MM.1S (cell line): Measurements from ENCODE around the gene SETD2.

Experiments
- DNase-seq: peaks from one replicate; pipeline ENCODE4 v3.0.0-alpha.2; 2015
- H2AFZ ChIP-seq: fragments of 300-600 bp; sonication (generic); 2 replicates; pipeline ENCODE4 v1.6.0; 2016; ENCODE audit warnings: antibody characterized with exemption, low read length
- H3F3A ChIP-seq: fragments of 300-600 bp; sonication (generic); 2 replicates; pipeline ENCODE4 v1.6.1; 2016; ENCODE audit warnings: mild to moderate bottlenecking, antibody characterized with exemption, low read length, moderate library complexity, mixed read lengths; ENCODE audit not compliant: insufficient read depth
- H3K27ac ChIP-seq: fragments of 300-600 bp; sonication (generic); 2 replicates; pipeline ENCODE4 v1.5.1; 2016; ENCODE audit warnings: mild to moderate bottlenecking, low read length
- H3K27me3 ChIP-seq: fragments of 300-600 bp; sonication (generic); replicated peaks from 2 replicates; pipeline ENCODE4 v1.6.0; 2016; ENCODE audit warnings: low read length; ENCODE audit not compliant: insufficient read depth
- H3K36me3 ChIP-seq: fragments of 300-600 bp; sonication (generic); replicated peaks from 2 replicates; pipeline ENCODE4 v1.6.1; 2016; ENCODE audit warnings: mild to moderate bottlenecking, low read length, mixed read lengths; ENCODE audit not compliant: insufficient read depth
- H3K4me1 ChIP-seq: fragments of 300-600 bp; sonication (generic); 2 replicates; pipeline ENCODE4 v1.6.1; 2016; ENCODE audit warnings: low read length, mixed read lengths
- H3K4me2 ChIP-seq: fragments of 300-600 bp; sonication (generic); 2 replicates; pipeline ENCODE4 v1.6.0; 2016; ENCODE audit warnings: low read depth, low read length
- H3K4me3 ChIP-seq: fragments of 300-600 bp; sonication (generic); 2 replicates; pipeline ENCODE4 v1.5.1; 2016; ENCODE audit warnings: low read length, mixed read lengths
- H3K79me2 ChIP-seq: fragments of 300-600 bp; sonication (generic); 2 replicates; pipeline ENCODE4 v1.6.1; 2016; ENCODE audit warnings: mixed run types, low read length, mixed read lengths
- H3K9ac ChIP-seq: fragments of 300-600 bp; sonication (generic); 2 replicates; pipeline ENCODE4 v1.6.1; 2016; ENCODE audit warnings: low read length, mixed read lengths
- H3K9me2 ChIP-seq: fragments of 300-600 bp; sonication (generic); replicated peaks from 2 replicates; pipeline ENCODE4 v1.6.1; 2016; ENCODE audit warnings: mild to moderate bottlenecking, low read length, mixed read lengths; ENCODE audit not compliant: insufficient read depth
- H3K9me3 ChIP-seq: fragments of 300-600 bp; sonication (generic); replicated peaks from 2 replicates; pipeline ENCODE4 v1.6.1; 2016; ENCODE audit warnings: mild to moderate bottlenecking, low read length, mixed read lengths; ENCODE audit not compliant: insufficient read depth
- H4K20me1 ChIP-seq: fragments of 300-600 bp; sonication (generic); 2 replicates; pipeline ENCODE4 v1.6.1; 2016; ENCODE audit warnings: mild to moderate bottlenecking, low read length, moderate library complexity, mixed read lengths; ENCODE audit not compliant: insufficient read depth
- EZH2 ChIP-seq: fragments of 300-600 bp; sonication (generic); optimal IDR thresholded peaks from 2 replicates; pipeline ENCODE3; 2017; ENCODE audit warnings: low read depth, mild to moderate bottlenecking, antibody characterized with exemption, low read length, mixed read lengths
- EZH2phosphoT487 ChIP-seq: fragments of 300-600 bp; sonication (generic); IDR thresholded peaks from 2 replicates; pipeline ENCODE4 v1.6.1; 2018; ENCODE audit warnings: antibody characterized with exemption, low read length
- TF ChIP-seq, protein P1 (sequence below): fragments of 300-600 bp; sonication (generic); IDR thresholded peaks from 2 replicates; pipeline ENCODE4 v1.5.1; 2016; ENCODE audit warnings: antibody characterized with exemption, low read length, mixed read lengths

The SETD2 gene

DNA sequence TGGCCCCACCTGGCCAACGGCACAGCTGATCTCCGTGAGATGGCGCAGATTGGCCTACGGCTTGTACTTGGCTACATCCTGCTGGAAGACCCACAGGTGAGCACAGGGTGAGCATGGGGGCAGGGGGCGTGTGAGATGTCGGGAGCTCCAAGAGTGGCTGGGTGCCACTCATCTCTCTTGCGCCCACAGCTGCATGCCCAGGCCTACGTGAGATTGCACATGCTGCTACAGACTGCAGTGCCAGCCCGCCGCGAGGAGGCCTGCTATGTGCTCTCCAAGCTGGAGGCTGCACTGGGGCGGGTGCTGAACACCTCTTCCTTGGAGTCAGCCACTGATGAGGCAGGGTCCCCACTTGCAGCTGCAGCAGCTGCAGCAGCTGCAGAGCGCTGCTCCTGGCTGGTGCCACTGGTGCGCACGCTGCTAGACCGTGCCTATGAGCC lies 162.2 kb downstream of the SETD2 start:
- no peak overlapping the region for H2AFZ ChIP-seq
- no peaks in the 10 kb centered on the region for H3K9me2 ChIP-seq
- H3K4me3 ChIP-seq: no peak overlapping the region
- no peak overlapping the region for H3K4me2 ChIP-seq
- no peaks in the 10 kb centered on the region; the same call in 1 of the 2 replicates for H3K36me3 ChIP-seq
- H3K9me3 ChIP-seq: no peaks in the 10 kb centered on the region
- H3K4me1 ChIP-seq: no peaks in the 10 kb centered on the region
- H3F3A ChIP-seq: no peaks in the 10 kb centered on the region
- no peak overlapping the region for H3K27ac ChIP-seq
- H4K20me1 ChIP-seq: no peaks in the 10 kb centered on the region
- no peak overlapping the region for H3K9ac ChIP-seq
- DNase-seq: no peak
- no peaks in the 10 kb centered on the region for H3K79me2 ChIP-seq
- no peak for TF ChIP-seq EZH2phosphoT487
- TF ChIP-seq, protein P1, sequence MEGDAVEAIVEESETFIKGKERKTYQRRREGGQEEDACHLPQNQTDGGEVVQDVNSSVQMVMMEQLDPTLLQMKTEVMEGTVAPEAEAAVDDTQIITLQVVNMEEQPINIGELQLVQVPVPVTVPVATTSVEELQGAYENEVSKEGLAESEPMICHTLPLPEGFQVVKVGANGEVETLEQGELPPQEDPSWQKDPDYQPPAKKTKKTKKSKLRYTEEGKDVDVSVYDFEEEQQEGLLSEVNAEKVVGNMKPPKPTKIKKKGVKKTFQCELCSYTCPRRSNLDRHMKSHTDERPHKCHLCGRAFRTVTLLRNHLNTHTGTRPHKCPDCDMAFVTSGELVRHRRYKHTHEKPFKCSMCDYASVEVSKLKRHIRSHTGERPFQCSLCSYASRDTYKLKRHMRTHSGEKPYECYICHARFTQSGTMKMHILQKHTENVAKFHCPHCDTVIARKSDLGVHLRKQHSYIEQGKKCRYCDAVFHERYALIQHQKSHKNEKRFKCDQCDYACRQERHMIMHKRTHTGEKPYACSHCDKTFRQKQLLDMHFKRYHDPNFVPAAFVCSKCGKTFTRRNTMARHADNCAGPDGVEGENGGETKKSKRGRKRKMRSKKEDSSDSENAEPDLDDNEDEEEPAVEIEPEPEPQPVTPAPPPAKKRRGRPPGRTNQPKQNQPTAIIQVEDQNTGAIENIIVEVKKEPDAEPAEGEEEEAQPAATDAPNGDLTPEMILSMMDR: no peak
- no peak for TF ChIP-seq EZH2
- no peaks in the 10 kb centered on the region for H3K27me3 ChIP-seq

DNA sequence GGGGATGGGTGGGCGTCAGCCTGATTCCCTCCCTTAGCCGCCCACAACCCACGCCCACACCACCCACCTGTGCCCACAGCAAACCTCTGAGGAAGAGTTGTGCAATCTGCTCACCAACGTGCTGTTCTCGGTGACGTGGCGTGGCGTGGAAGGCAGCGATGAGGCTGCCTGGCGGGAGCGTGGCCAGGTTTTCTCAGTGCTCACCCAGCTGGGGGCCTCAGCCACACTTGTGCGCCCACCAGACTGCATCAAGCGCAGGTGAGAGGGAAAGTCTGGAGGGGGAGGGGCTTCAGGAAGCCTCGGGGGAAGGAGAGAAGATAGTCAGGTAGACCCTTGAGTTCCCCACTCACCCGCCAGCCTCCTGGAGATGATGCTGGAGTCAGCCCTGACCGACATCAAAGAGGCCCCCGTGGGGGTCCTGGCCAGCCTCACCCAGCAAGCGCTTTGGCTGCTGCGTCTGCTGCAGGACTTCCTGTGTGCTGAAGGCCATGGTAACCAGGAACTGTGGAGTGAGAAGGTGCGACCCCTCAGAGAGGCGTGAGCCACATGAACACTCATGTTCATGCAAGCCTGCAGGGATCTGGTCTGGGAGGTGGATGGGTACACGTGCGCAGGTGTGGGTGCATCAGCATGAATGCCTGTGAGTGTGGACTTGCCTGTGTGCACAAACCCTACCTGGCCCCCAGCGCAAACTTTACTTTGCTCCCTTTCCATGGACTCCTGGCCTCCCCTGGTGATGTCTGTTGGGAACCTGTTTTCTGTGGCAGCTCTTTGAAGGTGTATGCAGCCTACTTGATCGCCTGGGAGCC lies 162.8 kb downstream of the SETD2 start:
- Histone ChIP-seq H3K4me1 (no peaks in the 10 kb centered on the region), H3K9me2 (no peaks in the 10 kb centered on the region), H3K4me2 (no peak overlapping the region), H3K9ac (no peak overlapping the region), H3K27ac (no peak overlapping the region), H4K20me1 (no peaks in the 10 kb centered on the region), H3K9me3 (no peaks in the 10 kb centered on the region), H2AFZ (no peak overlapping the region), H3K36me3 (no peaks in the 10 kb centered on the region; the same call in 1 of the 2 replicates), H3K4me3 (no peak overlapping the region), H3F3A (no peaks in the 10 kb centered on the region), H3K27me3 (no peaks in the 10 kb centered on the region), H3K79me2 (no peaks in the 10 kb centered on the region)
- no peak for TF ChIP-seq EZH2phosphoT487
- no peak for TF ChIP-seq EZH2
- TF ChIP-seq, protein P1: no peak
- DNase-seq: no peak

DNA sequence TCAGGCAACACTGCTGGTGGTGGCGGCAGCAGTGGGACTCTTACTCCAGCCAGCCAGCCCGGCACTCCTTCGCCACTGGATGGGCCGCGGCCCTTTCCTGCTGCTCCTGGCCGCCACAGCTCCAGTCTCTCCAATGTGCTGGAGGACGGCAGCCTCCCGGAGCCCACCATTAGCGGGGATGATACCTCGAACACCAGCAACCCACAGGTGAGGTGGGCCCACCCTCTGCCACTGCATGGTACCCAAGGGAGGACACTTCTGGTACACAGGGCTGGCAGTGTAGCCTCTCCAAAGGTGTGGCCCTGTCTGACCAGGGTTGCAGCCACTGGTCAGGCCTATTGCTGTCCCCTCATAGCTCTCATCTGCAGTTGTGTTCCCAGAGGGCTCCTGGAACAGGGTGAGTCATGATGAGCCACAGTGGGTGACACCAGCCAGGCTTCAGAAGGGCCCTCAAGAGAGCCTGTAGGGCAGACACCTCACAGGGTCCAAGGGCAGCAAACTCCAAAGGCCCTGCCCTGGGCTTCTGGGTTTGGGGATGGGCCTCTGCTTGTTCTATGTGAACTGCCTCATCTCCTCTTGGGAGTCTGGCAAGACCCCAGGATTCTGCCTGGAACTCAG lies 163.6 kb downstream of the SETD2 start:
- Histone ChIP-seq H3F3A (no peaks in the 10 kb centered on the region), H3K27ac (no peak overlapping the region), H3K9me3 (no peaks in the 10 kb centered on the region), H3K36me3 (no peaks in the 10 kb centered on the region; the same call in 1 of the 2 replicates), H3K9me2 (no peaks in the 10 kb centered on the region), H3K4me2 (no peak overlapping the region), H2AFZ (no peak overlapping the region), H4K20me1 (no peaks in the 10 kb centered on the region), H3K4me1 (no peaks in the 10 kb centered on the region), H3K4me3 (no peak overlapping the region), H3K9ac (no peak overlapping the region), H3K27me3 (no peaks in the 10 kb centered on the region), H3K79me2 (no peaks in the 10 kb centered on the region)
- no peak for DNase-seq
- TF ChIP-seq EZH2 (no peak), EZH2phosphoT487 (no peak)
- TF ChIP-seq, protein P1: no peak
